ENCODE data around the gene FANCM.

DNA sequence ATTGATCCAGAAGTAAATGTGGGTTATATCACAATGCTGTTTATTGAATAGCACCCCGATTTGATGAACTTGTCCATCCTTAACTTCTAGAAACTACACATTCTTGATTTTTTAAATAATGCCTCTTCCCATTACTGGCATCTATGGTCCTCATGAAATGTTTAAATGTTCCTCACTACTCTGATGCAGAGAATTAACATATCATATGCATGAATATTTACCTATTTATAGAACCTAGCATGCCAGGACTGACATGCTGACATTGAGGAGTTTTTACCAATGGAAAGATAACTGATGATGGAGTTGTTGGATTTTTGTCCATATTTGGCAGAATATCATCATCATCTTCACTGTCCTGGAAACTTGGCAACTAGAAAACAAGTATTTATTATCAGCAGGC is 74.4 kb downstream of the FANCM start:
- TF ChIP-seq, protein P1, sequence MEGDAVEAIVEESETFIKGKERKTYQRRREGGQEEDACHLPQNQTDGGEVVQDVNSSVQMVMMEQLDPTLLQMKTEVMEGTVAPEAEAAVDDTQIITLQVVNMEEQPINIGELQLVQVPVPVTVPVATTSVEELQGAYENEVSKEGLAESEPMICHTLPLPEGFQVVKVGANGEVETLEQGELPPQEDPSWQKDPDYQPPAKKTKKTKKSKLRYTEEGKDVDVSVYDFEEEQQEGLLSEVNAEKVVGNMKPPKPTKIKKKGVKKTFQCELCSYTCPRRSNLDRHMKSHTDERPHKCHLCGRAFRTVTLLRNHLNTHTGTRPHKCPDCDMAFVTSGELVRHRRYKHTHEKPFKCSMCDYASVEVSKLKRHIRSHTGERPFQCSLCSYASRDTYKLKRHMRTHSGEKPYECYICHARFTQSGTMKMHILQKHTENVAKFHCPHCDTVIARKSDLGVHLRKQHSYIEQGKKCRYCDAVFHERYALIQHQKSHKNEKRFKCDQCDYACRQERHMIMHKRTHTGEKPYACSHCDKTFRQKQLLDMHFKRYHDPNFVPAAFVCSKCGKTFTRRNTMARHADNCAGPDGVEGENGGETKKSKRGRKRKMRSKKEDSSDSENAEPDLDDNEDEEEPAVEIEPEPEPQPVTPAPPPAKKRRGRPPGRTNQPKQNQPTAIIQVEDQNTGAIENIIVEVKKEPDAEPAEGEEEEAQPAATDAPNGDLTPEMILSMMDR (IDR thresholded peaks at IDR 0.05; ENCODE audit: low read depth, low read length, poor library complexity, severe bottlenecking), result no peak
- no peak for TF ChIP-seq EZH2phosphoT487 (IDR thresholded peaks at IDR 0.05; ENCODE audit: borderline replicate concordance, low read length)

All from DOHH2 (cell line).